ENCODE data around the gene CCDC13. TPM values are rescaled to one million over a fixed set of nuclear protein-coding genes. Genes with fewer than 3 reads are reported as not detected.

CCDC13 gene
- polyA plus RNA-seq, 1 donor: 0.40 TPM

DNA sequence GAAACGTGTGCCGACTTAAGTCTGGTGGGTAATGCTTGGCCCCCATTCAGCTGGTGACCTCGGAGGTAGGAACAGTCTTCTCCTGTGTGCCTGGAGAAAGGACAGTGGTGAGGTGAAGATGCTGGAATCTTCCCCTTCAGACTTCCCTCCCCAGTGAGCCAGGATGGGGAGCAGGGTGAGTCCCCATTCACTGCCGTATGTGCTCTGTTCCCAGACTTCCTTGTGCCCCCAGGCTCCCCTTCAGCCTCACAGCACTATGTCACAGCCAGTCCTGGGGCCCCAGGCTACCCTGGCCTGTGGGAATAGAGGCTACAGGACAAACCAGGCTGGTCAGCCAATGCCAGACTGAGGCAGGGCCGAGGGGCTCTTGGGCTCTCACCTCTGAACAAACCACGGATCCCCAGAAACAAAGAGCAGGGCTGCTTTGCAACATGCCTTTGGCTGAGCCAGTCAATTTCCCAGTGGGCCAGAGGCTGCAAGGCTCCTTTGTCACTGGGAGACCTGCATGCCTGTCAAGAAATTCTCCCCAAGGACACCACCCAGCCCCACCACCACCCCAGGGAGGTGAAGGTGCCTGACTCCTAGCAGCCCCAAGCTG is 38.7 kb downstream of the CCDC13 start:
- Histone ChIP-seq H3K9me3 (ENCODE audit: control insufficient read depth, low read depth, low read length) (no peaks in the 10 kb centered on the region), H3K4me3 (ENCODE audit: low read length) (no peak overlapping the region), H3K27me3 (ENCODE audit: control insufficient read depth, insufficient read depth, low read length) (no peaks in the 10 kb centered on the region), H3K27ac (ENCODE audit: low read length) (no peak overlapping the region), H3K36me3 (ENCODE audit: control insufficient read depth, insufficient read depth, low read length) (no peaks in the 10 kb centered on the region), H3K4me1 (ENCODE audit: control insufficient read depth, insufficient read depth, low read length) (no peaks in the 10 kb centered on the region)
- no peak for DNase-seq
- no CpG with 5 or more reads among the region's 6 CpGs for WGBS (ENCODE audit: insufficient coverage, low lambda C conversion rate)

DNA sequence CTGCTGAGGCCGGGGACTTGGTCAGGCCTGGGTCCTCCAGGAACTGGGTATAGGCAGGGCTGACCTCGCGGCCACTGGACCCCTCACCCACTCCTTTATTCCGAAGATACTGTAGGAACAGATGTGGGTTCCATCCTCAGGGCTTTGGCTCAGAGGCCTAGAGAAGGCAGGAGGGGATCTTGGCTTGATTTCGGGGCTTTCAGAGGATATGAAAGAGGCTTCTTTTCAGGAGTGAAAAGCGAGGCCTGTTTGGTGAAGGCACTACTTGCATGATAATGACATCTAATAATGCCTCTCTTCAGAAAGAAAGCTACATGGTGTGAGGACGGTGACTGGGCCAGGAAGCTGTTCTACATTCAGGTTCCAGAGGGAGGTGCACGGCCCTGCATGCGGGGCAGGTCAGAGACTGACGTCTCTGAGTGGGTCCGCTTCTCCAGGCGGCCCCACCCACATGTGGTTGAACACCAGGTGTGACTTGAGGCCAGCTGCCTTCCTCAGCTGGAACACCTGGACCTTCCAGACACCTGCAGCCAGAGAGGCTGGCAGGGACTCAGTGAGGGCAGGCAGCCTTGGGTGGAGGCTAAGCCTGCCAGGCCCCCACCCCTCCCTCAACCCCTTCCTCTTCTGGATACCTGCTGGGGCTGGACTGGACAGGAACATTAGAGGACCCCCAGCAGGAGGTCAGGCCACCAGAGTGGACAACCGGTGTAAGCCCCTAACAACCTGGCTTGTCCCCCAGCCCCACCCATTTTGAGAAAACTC is 39.4 kb downstream of the CCDC13 start:
- no peaks in the 10 kb centered on the region for H3K36me3 ChIP-seq (ENCODE audit: control insufficient read depth, insufficient read depth, low read length)
- no peak for DNase-seq
- H3K4me1 ChIP-seq (ENCODE audit: control insufficient read depth, insufficient read depth, low read length): no peaks in the 10 kb centered on the region
- WGBS (ENCODE audit: insufficient coverage, low lambda C conversion rate): 100% methylated on average over 1 of the region's 13 CpGs
- no peak overlapping the region for H3K4me3 ChIP-seq (ENCODE audit: low read length)
- H3K27ac ChIP-seq (ENCODE audit: low read length): no peak overlapping the region
- H3K9me3 ChIP-seq (ENCODE audit: control insufficient read depth, low read depth, low read length): no peaks in the 10 kb centered on the region
- no peaks in the 10 kb centered on the region for H3K27me3 ChIP-seq (ENCODE audit: control insufficient read depth, insufficient read depth, low read length)

DNA sequence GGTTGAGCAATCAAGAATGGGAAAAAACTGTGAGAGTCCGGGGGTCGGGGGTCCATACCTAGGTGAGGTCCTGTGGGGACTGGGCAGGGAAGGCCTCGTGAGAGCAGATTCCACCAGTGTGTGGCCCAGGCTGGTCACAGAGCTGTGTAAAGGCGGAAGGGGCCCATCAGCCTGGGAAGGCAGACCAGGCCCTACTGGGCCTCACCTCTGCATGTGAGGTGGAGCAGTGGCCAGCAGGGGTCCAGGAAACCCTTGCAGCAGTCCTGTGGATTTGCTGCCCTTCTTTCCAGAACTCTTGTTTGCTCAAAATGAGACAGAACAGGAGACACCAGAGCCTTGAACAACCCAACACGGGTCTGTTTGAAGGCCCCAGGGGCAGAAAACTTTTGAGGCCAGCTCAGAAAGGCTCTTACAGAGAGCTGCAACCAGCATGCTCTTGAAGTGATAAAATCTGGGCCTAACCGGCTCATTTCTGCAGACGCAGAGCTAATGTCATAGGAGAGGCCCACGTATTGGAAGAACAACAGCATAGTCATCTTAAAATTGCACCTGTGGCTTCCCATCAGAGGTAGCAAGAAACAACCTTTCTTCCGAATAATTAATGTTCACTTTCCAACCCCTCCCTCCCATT is 40.1 kb downstream of the CCDC13 start:
- no peak overlapping the region for H3K27ac ChIP-seq (ENCODE audit: low read length)
- no CpG with 5 or more reads among the region's 9 CpGs for WGBS (ENCODE audit: insufficient coverage, low lambda C conversion rate)
- DNase-seq: no peak

DNA sequence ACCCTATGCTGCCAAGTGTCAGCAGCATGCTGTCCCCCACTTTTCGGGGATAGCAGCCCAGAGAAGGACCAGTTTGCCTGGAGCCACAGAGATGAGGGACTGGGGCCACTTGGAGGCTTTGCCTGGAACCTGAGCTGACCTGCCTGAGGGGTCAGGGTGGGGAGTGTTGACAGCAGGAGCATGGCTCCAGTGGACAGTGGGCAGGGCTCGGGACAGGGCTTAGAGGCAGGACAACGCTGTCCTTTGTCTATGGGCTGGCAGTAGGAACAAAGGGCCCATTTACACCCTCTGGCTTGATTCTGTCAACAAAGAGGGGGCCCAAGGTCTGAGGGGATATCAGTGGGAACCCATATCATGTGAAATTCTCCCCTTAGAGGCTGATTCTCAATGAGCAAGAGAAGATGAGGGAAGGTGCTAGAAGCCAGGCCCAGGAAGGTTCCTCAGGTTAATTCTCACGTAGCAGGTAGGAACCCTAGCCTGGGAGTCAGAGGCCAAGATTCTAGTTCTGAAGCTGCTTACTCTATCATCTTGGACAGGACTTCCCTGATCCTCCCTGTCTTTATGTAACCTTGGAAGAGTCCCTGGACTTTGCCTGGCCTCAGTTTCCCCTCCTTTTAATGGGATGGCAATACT is 40.7 kb downstream of the CCDC13 start:
- no peaks in the 10 kb centered on the region for H3K27me3 ChIP-seq (ENCODE audit: control insufficient read depth, insufficient read depth, low read length)
- no peak overlapping the region for H3K27ac ChIP-seq (ENCODE audit: low read length)
- H3K36me3 ChIP-seq (ENCODE audit: control insufficient read depth, insufficient read depth, low read length): no peaks in the 10 kb centered on the region
- 100% methylated on average over 1 of the region's 4 CpGs for WGBS (ENCODE audit: insufficient coverage, low lambda C conversion rate)
- no peaks in the 10 kb centered on the region for H3K9me3 ChIP-seq (ENCODE audit: control insufficient read depth, low read depth, low read length)
- H3K4me1 ChIP-seq (ENCODE audit: control insufficient read depth, insufficient read depth, low read length): no peaks in the 10 kb centered on the region
- DNase-seq: no peak
- no peak overlapping the region for H3K4me3 ChIP-seq (ENCODE audit: low read length)

More for the DNA sequence above, 40.1 kb downstream of the CCDC13 start:
- Histone ChIP-seq H3K36me3 (ENCODE audit: control insufficient read depth, insufficient read depth, low read length) (no peaks in the 10 kb centered on the region), H3K4me1 (ENCODE audit: control insufficient read depth, insufficient read depth, low read length) (no peaks in the 10 kb centered on the region), H3K4me3 (ENCODE audit: low read length) (no peak overlapping the region), H3K9me3 (ENCODE audit: control insufficient read depth, low read depth, low read length) (no peaks in the 10 kb centered on the region), H3K27me3 (ENCODE audit: control insufficient read depth, insufficient read depth, low read length) (no peaks in the 10 kb centered on the region)

DNA sequence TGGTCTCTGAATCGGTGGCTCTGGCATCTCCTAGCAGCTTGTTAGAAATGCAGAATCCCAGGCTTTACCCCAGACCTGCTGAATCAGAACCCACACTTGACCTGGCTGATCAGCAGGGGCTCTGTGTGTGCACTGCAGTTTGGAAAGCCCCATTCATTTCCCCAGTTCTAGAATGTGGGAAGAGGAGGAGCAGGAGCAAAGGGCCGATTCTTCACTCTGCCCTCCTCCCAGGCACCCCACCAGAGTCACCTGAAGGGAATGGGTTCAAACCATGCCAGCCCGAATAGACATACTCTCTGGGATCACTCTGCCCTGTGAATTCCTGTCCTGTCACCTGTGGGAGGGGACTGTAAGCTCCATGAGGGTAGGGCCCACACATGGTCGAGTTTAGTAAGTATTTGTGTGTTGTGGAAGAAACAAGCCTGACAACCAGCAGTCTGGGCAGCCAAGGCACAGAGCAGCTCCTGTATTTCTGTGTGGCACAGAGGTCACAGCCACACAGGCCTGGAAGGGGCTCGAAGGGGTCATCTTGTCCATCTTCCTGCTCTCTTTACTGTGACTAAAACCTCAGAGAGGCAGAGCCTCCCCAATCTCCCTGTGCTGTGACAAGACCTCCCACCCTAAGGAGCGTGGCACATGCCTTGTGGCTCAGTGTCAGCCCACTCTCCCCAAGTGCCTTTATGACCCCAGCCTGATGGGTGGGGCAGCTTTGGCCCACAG is 41.4 kb downstream of the CCDC13 start:
- Histone ChIP-seq H3K4me1 (ENCODE audit: control insufficient read depth, insufficient read depth, low read length) (no peaks in the 10 kb centered on the region), H3K27ac (ENCODE audit: low read length) (no peak overlapping the region), H3K36me3 (ENCODE audit: control insufficient read depth, insufficient read depth, low read length) (no peaks in the 10 kb centered on the region), H3K27me3 (ENCODE audit: control insufficient read depth, insufficient read depth, low read length) (no peaks in the 10 kb centered on the region), H3K9me3 (ENCODE audit: control insufficient read depth, low read depth, low read length) (no peaks in the 10 kb centered on the region), H3K4me3 (ENCODE audit: low read length) (no peak overlapping the region)
- DNase-seq: no peak
- WGBS (ENCODE audit: insufficient coverage, low lambda C conversion rate): no CpG with 5 or more reads among the region's 6 CpGs

DNA sequence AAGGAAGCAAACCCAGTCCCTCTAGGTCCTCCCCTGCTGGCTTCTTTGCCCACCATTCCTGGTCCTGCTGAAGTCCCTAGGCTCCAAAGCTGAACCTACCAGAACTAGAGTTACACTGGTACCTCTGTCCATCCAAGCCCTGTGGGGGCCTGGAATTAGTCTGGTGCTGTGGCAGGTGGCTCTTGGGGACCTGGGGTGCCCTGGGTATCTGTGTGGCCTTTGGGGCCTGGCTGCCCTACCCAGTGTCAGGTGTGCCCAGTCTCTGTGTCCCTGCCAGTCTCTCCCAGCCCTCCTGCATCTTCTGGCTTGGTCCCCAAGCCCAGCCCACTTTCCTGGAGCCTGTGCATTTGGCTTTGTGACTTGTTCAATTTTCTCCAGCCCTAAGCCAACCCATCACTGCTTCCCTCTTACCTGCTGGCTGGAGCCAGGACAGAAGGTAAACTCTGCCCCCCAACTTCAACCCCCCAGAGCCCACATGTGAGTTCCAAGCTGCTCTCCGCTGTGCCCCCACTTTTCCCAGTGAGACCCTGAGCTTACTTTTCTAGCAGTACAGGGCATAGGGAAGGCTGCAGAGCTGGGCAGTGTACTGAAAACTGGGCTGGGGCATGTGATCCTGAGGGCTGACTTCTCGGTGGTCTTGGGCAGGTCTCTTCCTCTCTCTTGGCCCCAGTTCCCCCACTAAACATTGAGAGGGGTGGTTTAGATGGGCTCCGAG is 42.2 kb downstream of the CCDC13 start:
- H3K27me3 ChIP-seq (ENCODE audit: control insufficient read depth, insufficient read depth, low read length): no peaks in the 10 kb centered on the region
- DNase-seq: no peak
- no peak overlapping the region for H3K27ac ChIP-seq (ENCODE audit: low read length)
- no peaks in the 10 kb centered on the region for H3K36me3 ChIP-seq (ENCODE audit: control insufficient read depth, insufficient read depth, low read length)
- no peaks in the 10 kb centered on the region for H3K4me1 ChIP-seq (ENCODE audit: control insufficient read depth, insufficient read depth, low read length)
- no peak overlapping the region for H3K4me3 ChIP-seq (ENCODE audit: low read length)
- no peaks in the 10 kb centered on the region for H3K9me3 ChIP-seq (ENCODE audit: control insufficient read depth, low read depth, low read length)
- WGBS (ENCODE audit: insufficient coverage, low lambda C conversion rate): no CpG with 5 or more reads among the region's 3 CpGs

DNA sequence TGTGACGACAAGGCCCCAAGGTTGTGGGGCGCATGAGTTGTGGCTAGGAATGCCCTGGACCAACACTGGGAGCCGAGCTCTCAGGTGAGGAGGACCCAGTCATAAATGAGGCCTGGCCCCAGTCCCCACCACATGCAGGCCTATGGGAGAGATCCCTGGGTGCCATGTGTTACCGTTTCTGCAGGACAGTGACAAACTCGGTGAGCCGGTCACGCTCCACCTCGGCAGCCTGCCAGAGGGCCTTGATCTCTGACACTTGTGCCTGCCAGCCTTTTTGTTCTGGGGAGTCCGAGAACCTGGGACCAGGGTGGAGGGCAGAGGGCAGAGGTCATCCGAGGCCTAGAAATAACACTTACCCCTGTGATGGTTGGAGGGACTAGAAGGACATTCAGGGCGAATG is 42.8 kb downstream of the CCDC13 start:
- no CpG with 5 or more reads among the region's 11 CpGs for WGBS (ENCODE audit: insufficient coverage, low lambda C conversion rate)
- H3K4me1 ChIP-seq (ENCODE audit: control insufficient read depth, insufficient read depth, low read length): no peaks in the 10 kb centered on the region
- no peak overlapping the region for H3K4me3 ChIP-seq (ENCODE audit: low read length)
- DNase-seq: no peak
- no peaks in the 10 kb centered on the region for H3K36me3 ChIP-seq (ENCODE audit: control insufficient read depth, insufficient read depth, low read length)
- H3K9me3 ChIP-seq (ENCODE audit: control insufficient read depth, low read depth, low read length): no peaks in the 10 kb centered on the region
- H3K27ac ChIP-seq (ENCODE audit: low read length): no peak overlapping the region
- no peaks in the 10 kb centered on the region for H3K27me3 ChIP-seq (ENCODE audit: control insufficient read depth, insufficient read depth, low read length)

DNA sequence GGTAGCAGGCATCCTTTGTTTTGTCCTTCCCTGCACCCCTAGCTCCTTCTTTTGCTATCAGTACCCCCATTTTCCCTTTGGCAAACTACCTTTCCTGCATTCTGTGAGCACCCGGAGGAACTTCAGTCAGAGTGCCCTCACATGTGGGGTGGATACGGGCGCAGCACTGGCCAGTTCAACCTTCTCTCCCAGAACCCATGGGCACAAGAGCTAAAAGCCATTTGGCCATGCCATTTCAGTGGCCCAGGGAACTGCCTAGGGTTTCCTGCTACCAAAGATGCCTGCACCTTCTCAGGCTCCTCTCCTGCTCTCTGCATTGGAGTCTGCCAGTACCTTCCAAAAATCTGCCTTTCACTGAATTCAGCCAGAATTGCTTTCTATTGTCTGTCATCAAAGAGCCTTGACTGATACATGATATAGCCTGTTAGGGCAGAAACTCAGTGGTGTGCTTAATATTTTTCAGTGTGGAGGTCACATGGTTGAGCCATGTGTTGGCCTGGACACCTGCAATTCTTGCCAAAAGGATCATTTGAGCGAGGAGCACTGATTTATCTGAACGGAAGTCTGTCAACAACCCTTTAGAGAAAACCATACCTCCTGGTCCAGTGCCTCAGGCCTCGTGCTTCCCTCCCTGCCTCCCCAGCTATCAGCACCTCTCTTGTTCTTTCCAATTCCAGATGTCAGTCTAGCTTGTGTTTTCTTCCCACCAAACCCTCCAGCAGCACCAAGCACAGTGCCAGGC is 43.5 kb downstream of the CCDC13 start:
- Histone ChIP-seq H3K27me3 (ENCODE audit: control insufficient read depth, insufficient read depth, low read length) (no peaks in the 10 kb centered on the region), H3K4me1 (ENCODE audit: control insufficient read depth, insufficient read depth, low read length) (no peaks in the 10 kb centered on the region), H3K36me3 (ENCODE audit: control insufficient read depth, insufficient read depth, low read length) (no peaks in the 10 kb centered on the region), H3K27ac (ENCODE audit: low read length) (no peak overlapping the region), H3K9me3 (ENCODE audit: control insufficient read depth, low read depth, low read length) (no peaks in the 10 kb centered on the region), H3K4me3 (ENCODE audit: low read length) (no peak overlapping the region)
- no CpG with 5 or more reads among the region's 6 CpGs for WGBS (ENCODE audit: insufficient coverage, low lambda C conversion rate)
- DNase-seq: no peak

DNA sequence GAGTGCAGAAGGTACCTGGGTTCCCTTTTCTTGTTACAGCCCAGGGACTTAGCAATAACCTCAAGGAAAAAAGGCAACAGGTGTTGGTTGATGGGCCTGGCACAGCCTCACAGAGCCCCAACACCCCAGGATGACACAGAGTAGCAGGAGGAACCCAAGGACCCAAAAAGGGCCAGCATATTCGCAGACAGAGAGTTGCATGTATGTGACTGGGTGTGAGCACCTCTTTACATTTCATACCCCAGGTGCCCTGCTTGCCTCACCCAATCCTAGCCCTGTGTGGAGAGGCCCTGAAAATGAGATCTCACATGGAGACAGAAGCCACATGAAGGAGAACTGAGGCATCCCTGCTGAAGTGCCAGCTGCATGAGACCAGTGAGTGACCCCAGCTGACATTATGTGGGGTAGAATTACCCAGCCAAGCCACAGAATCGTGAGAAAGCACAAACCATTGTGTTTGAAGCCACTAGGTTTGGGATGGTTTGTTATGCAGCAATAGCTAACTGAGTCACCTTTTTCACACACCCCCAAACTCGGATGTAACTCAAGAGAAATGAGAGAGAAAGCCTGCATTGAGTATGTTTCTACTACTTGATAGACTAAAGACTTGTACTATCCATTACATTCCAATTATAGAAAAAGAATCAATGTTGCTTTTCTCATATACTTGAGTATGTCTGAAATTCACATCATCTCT is 44.2 kb downstream of the CCDC13 start:
- Histone ChIP-seq H3K4me3 (ENCODE audit: low read length) (no peak overlapping the region), H3K27ac (ENCODE audit: low read length) (no peak overlapping the region), H3K9me3 (ENCODE audit: control insufficient read depth, low read depth, low read length) (no peaks in the 10 kb centered on the region), H3K4me1 (ENCODE audit: control insufficient read depth, insufficient read depth, low read length) (no peaks in the 10 kb centered on the region), H3K36me3 (ENCODE audit: control insufficient read depth, insufficient read depth, low read length) (no peaks in the 10 kb centered on the region), H3K27me3 (ENCODE audit: control insufficient read depth, insufficient read depth, low read length) (no peaks in the 10 kb centered on the region)
- no peak for DNase-seq
- WGBS (ENCODE audit: insufficient coverage, low lambda C conversion rate): no CpG with 5 or more reads among the region's 3 CpGs
